LoVo (cell line): ENCODE measurements around the gene LYZ.
"Not testable (repeated sequence)": the region's sequence is repeated elsewhere in the genome, so short reads cannot be mapped to it uniquely, and the experiment has no call there.

ENCODE experiments used
- DNase-seq: peaks from one replicate; pipeline ENCODE4 v3.0.0-alpha.2; 2016; ENCODE audit warnings: low spot score

LYZ gene

GRCh38 chr12:69348162-69348938 is at the start of gene LYZ:
LYZ (plus strand) TSS chr12:69348381; CDS start chr12:69348409, 28 bp downstream.
- peak; percentile 30 for DNase-seq

DNA sequence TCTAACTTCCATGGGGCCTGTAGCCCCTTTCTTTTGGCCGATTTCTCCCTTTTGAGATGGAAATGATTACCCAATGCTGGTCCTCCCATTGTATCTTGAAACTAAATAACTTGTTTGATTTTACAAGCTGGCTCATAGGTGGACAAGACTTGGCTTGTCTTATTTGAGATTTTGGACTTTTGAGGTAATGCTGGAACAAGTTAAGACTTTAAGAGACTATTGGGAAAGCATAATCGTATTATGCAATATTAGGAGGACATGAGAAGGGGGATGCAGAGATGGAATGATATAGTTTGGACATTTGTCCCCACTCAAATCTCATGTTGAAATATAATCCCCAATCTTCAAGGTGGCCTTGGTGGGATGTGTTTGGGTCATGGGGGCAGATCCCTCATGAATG is 49.2 kb upstream of the LYZ start:
- DNase-seq: no peak

GRCh38 chr12:69304284-69304683 is 43.9 kb upstream of the LYZ start:
- DNase-seq: no peak

DNA sequence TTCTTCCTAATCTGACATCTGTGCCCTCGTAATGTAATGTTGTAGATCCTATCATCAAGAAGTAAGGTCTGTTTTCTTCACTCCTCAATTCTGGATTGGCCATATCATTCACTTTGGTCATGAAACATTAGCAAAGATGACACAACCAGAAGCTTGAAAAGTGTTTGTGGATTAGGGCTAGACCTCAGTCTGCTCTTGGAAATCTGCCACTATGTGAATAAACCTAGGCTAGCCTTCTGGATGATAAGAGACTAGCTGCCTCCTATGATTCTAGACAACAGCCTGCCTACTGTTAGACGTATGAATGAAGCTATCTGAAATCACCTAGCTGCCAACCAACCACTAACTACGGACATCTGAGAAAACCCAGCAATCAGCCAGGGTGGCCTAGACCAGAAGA is 38.7 kb upstream of the LYZ start:
- no peak for DNase-seq

- no peak for DNase-seq
Measured at GRCh38 chr12:69313209-69313608, 35.0 kb upstream of the LYZ start.

DNA sequence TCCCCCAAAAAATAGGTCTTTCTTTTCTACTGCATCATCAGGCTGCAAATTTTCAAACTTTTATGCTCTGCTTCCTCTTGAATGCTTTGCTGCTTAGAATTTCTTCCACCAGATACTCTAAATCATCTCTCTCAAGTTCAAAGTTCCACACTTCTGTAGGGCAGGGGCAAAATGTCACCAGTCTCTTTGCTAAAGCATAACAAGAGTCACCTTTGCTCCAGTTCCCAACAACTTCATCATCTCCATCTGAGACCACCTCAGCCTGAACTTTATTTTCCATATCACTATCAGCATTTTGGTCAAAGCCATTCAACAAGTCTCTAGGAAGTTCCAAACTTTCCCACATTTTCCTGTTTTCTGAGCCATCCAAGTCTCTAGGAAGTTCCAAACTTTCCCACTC is 31.4 kb upstream of the LYZ start:
- not testable (repeated sequence) for DNase-seq

GRCh38 chr12:69317233-69317632 is 30.9 kb upstream of the LYZ start:
- DNase-seq: not testable (repeated sequence)

DNA sequence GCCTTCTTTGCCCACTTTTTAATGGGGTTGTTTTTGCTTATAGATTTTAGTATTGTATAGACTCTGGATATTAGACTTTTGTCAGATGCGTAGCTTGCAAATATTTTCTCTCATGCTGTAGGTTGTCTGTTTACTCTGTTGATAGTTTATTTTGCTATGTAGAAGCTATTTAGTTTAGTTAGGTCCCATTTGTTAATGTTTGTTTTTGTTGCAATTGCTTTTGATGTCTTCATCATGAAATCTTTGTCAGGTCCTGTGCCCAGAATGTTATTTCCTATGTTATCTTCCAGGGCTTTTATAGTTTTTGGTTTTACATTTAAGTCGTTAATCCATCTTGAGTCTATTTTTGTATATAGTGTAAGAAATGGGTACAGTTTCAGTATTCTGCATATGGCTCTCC is 30.0 kb upstream of the LYZ start:
- DNase-seq: no peak

DNA sequence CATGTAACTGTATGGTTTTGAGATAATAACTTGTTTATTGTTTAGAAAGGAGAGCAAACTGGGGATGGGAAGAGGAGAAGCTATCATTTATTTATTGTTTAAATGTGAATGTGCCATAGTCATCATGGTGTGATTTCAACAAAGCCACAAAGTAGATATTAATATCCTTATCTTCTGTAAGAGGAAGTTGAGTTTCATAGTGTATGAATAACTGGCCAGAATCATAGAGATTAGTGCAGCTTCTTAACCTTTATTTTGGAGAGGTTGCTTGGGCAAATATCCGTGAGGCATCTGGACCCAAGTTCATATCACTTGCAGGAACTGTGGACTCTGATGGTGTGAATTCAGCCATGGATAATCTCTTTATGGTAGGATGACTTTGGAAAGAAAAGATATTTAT is 26.8 kb upstream of the LYZ start:
- no peak for DNase-seq

- no peak for DNase-seq
Measured at GRCh38 chr12:69324797-69325466, 23.2 kb upstream of the LYZ start.

- no peak for DNase-seq
Measured at GRCh38 chr12:69328426-69328825, 19.8 kb upstream of the LYZ start.

DNA sequence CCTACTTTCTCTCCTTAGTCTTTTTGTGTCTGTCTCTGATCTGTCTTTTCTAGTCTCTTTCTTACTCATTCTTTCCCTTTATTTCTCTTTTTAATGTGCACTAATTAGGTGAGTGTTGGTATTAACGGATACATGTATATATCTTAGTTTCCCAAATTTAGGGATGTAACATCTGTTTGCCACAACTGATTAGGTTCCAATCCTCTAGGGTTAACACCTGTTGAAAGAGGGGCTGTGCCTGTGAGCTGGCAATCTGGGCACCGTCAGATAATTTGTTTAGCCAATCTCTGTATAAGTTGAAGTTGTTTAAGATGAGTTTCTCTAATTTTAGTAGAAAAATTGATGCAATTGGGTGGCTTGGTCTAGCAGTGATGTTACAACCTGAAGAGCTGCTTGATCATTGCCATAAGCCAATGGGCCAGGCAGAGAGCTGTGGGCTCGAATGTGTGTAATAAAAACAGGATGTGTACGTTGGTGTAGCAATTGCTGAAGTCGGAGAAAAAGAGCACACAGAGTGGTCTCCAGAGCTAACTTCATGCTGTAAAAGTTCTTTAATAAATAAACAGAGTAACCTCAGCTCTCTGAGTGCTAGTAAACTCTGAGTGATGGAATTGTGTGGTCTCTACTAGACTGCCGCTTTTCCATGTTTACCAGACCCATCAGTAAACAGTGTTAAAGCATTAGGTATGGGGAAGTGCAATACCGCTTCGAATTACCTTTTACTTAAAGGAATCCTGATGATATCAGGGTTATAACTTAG is 18.3 kb upstream of the LYZ start:
- DNase-seq: no peak

- DNase-seq: peak; percentile 72
Measured at GRCh38 chr12:69330475-69331473, 17.4 kb upstream of the LYZ start.

- peak; percentile 50 for DNase-seq
Measured at GRCh38 chr12:69331519-69331908, 16.7 kb upstream of the LYZ start.

- DNase-seq: peak; percentile 41
Measured at GRCh38 chr12:69331909-69332684, 16.1 kb upstream of the LYZ start.

GRCh38 chr12:69332815-69333358 is 15.3 kb upstream of the LYZ start:
- peak; percentile 42 for DNase-seq

DNA sequence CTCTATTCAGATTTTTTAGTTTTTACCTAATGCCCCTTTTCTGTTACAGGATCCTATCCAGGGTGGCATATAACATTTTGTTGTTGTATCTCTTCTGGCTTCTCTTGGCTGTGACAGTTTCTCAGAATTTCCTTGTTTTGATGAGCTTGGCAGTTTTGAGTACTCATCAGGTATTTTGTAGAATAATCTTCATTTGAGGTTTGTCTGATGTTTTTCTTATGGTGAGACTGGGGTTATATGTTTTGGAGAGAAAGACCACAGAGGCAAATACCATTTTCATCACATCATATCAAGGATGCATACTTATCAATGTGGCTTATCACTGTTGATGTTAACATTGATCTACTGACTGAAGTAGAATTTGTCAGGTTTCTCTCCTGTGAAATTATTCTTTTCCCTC is 14.0 kb upstream of the LYZ start:
- no peak for DNase-seq

GRCh38 chr12:69337311-69338090 is 10.7 kb upstream of the LYZ start:
- no peak for DNase-seq

DNA sequence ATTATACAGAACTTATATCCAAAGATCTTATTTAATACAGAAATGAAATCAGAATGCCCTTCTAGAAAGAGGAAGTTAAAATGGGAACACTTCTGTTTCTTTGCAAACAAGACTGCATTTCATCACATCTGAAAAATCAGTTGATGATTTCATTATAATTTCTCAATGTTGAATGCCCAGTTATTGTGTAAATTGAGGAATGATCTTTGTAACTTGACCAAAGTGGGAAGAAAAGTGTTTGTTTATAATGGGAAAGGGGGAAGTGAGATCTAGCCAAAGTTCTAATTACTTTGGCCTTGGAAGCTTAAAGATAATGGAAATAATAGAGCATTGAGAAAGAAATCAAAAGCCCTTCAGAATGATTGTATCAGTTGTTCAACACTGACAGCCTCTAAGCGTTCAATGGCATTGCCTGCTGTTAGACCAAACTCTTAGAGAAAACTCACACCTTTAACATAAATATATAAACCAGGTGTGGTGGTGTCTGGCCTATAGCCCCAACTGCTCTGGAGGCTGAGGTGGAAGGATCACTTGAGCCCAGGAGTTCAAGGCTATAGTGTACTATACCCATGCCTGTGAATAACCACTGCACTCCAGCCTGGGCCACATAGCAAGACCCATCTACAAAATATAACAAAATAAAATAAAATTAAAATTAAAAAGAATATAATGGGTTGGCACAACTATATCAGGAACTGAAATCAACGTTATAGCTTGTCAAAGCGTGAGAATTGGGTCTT is 9.9 kb upstream of the LYZ start:
- no peak for DNase-seq
